Activated CD4-positive, CD25-positive, alpha-beta regulatory T cell (primary cell): Measurements from ENCODE around the gene HMCES.
A peak's percentile ranks its signal among the peaks of the same experiment; 100 is the strongest.

Experiments used
- DNase-seq, 4 experiments: peaks; one replicate each; lab custom pipeline; 2025; lab: John Stamatoyannopoulos, UW

HMCES gene

GRCh38 chr3:129304146-129304961, 25.7 kb downstream of the HMCES start:
- DNase-seq: no peak

- DNase-seq: no peak
These were observed 26.2 kb downstream of the HMCES start for GRCh38 chr3:129304962-129305222.

GRCh38 chr3:129305592-129306091, 27.0 kb downstream of the HMCES start:
- no peak for DNase-seq

- no peak for DNase-seq
These were observed 30.0 kb downstream of the HMCES start for GRCh38 chr3:129308636-129309035.

GRCh38 chr3:129310111-129311011, 31.7 kb downstream of the HMCES start:
- DNase-seq: no peak

- DNase-seq: no peak
These were observed 32.6 kb downstream of the HMCES start for GRCh38 chr3:129311054-129311902.

- no peak for DNase-seq
These were observed 33.5 kb downstream of the HMCES start for GRCh38 chr3:129312021-129312639.

- DNase-seq: no peak
These were observed 34.2 kb downstream of the HMCES start for GRCh38 chr3:129312671-129313414.

- no peak for DNase-seq
These were observed 34.7 kb downstream of the HMCES start for GRCh38 chr3:129313415-129313664.

- no peak for DNase-seq
These were observed 35.2 kb downstream of the HMCES start for GRCh38 chr3:129313665-129314385.

- peak in 2 of 4 experiments; percentile 16 to 18 for DNase-seq
These were observed 35.9 kb downstream of the HMCES start for GRCh38 chr3:129314386-129315222.

GRCh38 chr3:129315223-129315997, 36.7 kb downstream of the HMCES start:
- DNase-seq: no peak

GRCh38 chr3:129315998-129316247, 37.3 kb downstream of the HMCES start:
- DNase-seq: no peak

- peak; percentile 67 to 89 (median 78) for DNase-seq
These were observed 37.8 kb downstream of the HMCES start for GRCh38 chr3:129316248-129317013.

- DNase-seq: no peak
These were observed 38.5 kb downstream of the HMCES start for GRCh38 chr3:129317014-129317771.

GRCh38 chr3:129317848-129318247, 39.2 kb downstream of the HMCES start:
- DNase-seq: no peak

GRCh38 chr3:129318921-129319320, 40.3 kb downstream of the HMCES start:
- no peak for DNase-seq

- no peak for DNase-seq
These were observed 41.6 kb downstream of the HMCES start for GRCh38 chr3:129320261-129320660.
